Measurements from ENCODE around the gene CPTP. TPM values are rescaled to one million over a fixed set of nuclear protein-coding genes. Genes with fewer than 3 reads are reported as not detected.

CPTP gene
- total RNA-seq, 2 donors from 2014 or later, result 18.0 to 22.8 TPM

- Mint-ChIP-seq H3K27ac (no peak overlapping the region), H3K4me1 (ENCODE audit: low read depth) (peaks cover 16% of the 10 kb centered on the region), H3K27me3 (ENCODE audit: low read depth) (no peaks in the 10 kb centered on the region), H3K9me3 (no peaks in the 10 kb centered on the region), H3K36me3 (ENCODE audit: insufficient read depth in 2 of 2) (no peaks in the 10 kb centered on the region), H3K4me3 (peak overlapping the region; percentile 87 to 92)
- peak; percentile 71 to 78 for DNase-seq
- peak; percentile 27 to 32 for ATAC-seq (replicated peaks in 1 of 2)
These were observed 19.1 kb upstream of the CPTP start for GRCh38 chr1:1305300-1306069.

GRCh38 chr1:1306070-1306660, 18.4 kb upstream of the CPTP start:
- H3K27ac Mint-ChIP-seq, result no peak overlapping the region
- ATAC-seq (replicated peaks in 1 of 2) (no peak), DNase-seq (peak in 1 of 2 donors; percentile 46)
- no peaks in the 10 kb centered on the region for H3K36me3 Mint-ChIP-seq (ENCODE audit: insufficient read depth in 2 of 2)
- H3K9me3 Mint-ChIP-seq, result no peaks in the 10 kb centered on the region
- no peaks in the 10 kb centered on the region for H3K27me3 Mint-ChIP-seq (ENCODE audit: low read depth)
- peak overlapping the region; percentile 87 to 92 for H3K4me3 Mint-ChIP-seq
- peaks cover 16% of the 10 kb centered on the region for H3K4me1 Mint-ChIP-seq (ENCODE audit: low read depth)

DNA sequence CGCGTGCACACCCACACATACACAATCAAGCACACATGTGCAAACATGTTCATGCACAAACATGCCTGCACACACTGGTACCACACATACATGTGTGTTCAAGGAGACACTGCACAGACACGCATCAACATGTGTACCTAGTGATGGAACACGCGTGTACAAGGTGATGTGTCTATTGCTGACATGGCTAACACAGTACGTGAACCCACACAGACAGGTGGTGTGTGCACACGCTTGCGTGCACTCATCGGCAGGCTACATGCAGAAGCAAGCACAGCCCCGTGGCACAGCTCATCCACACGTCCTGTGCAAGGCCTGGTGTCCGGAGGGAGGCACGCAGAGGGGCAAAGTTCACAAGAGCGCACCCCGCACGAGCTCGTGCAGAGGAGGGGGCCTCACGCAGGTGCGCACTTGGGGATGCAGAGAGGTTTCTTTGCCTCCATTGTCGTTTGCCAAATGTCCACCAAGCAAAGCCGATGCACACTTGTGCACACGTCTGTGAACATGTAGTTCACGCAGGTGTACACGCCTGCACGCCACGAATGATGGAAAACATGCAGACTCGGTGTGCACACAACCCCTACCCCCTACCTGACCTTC, 17.8 kb upstream of the CPTP start:
- peaks cover 16% of the 10 kb centered on the region for H3K4me1 Mint-ChIP-seq (ENCODE audit: low read depth)
- ATAC-seq (replicated peaks in 1 of 2) (no peak), DNase-seq (no peak)
- H3K27me3 Mint-ChIP-seq (ENCODE audit: low read depth), result no peaks in the 10 kb centered on the region
- peak overlapping the region; percentile 87 to 92 for H3K4me3 Mint-ChIP-seq
- H3K27ac Mint-ChIP-seq, result no peak overlapping the region
- H3K36me3 Mint-ChIP-seq (ENCODE audit: insufficient read depth in 2 of 2), result no peaks in the 10 kb centered on the region
- H3K9me3 Mint-ChIP-seq, result no peaks in the 10 kb centered on the region

GRCh38 chr1:1307261-1307922, 17.2 kb upstream of the CPTP start:
- DNase-seq, result no peak
- Mint-ChIP-seq H3K27ac (no peak overlapping the region), H3K4me3 (peak overlapping the region; percentile 87 to 92), H3K4me1 (ENCODE audit: low read depth) (peaks cover 16% of the 10 kb centered on the region), H3K9me3 (no peaks in the 10 kb centered on the region), H3K36me3 (ENCODE audit: insufficient read depth in 2 of 2) (no peaks in the 10 kb centered on the region), H3K27me3 (ENCODE audit: low read depth) (no peaks in the 10 kb centered on the region)
- peak in 1 of 2 donors; percentile 0 for ATAC-seq (replicated peaks in 1 of 2)

DNA sequence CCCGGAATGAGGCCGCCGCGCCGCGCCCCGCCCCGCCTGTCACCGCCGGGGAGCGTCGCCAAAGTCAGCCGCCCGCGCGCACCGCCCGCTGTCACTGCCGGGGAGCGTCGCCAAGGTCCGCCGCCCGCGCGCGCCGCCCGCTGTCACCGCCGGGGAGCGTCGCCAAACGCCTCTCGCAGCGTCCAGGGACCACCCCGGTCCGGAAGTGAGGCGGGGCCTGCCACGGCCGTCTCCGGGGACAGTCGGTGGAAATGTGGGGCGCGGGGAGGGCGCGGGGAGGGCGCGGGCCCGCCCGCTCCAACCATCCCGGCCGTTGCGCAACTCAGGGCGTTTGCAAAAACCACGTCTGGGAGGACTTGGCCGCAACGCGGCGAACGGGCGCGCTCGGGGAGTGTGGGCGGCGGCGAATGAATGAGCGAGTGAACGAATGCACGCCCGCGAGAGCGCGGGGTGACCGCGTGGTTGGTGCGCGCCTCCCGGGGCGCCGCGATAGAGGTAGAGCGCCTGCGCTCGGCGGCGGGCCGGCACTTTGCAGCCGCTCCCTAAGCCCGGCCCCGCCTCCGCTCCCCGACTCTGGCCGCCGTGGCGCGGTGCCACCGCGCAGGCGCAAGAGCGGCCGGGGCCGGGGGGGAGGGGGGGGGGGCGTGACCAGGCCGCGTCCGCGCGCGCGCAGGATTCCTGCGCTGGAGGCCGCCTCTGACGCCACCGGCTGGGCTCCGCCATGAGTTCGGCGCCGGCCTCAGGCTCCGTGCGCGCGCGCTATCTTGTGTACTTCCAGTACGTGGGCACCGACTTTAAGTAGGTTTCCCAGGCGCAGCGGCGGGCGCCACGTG, 16.5 kb upstream of the CPTP start, which contains the start of the genes ACAP3 and PUSL1:
Gene ACAP3, minus strand, starts transcription at position 8 of the 833 bp plus-strand sequence. CDS start 115 bp downstream, outside the sequence.
Gene PUSL1, plus strand, starts transcription at position 675 of the 833 bp plus-strand sequence. Its CDS starts 47 bp downstream, at position 722.
- Mint-ChIP-seq H3K4me3 (peak within 1 kb of the TSS; percentile 87 to 92), H3K27ac (no peak within 1 kb of the TSS), H3K27me3 (ENCODE audit: low read depth) (no peaks in the 10 kb centered on the region), H3K4me1 (ENCODE audit: low read depth) (peaks cover 16% of the 10 kb centered on the region), H3K9me3 (no peaks in the 10 kb centered on the region), H3K36me3 (ENCODE audit: insufficient read depth in 2 of 2) (no peaks in the 10 kb centered on the region)
- peak; percentile 92 to 93 for DNase-seq
- peak; percentile 81 to 83 for ATAC-seq (replicated peaks in 1 of 2)

- Mint-ChIP-seq H3K27me3 (ENCODE audit: low read depth) (no peaks in the 10 kb centered on the region), H3K27ac (no peak overlapping the region), H3K4me1 (ENCODE audit: low read depth) (peaks cover 16% of the 10 kb centered on the region), H3K36me3 (ENCODE audit: insufficient read depth in 2 of 2) (peaks cover 0 to 1% of the 10 kb centered on the region in 2 donors), H3K9me3 (no peaks in the 10 kb centered on the region), H3K4me3 (peak overlapping the region; percentile 78 to 87)
- no peak for ATAC-seq (replicated peaks in 1 of 2)
- no peak for DNase-seq
These were observed 15.8 kb upstream of the CPTP start for GRCh38 chr1:1308756-1309250.

DNA sequence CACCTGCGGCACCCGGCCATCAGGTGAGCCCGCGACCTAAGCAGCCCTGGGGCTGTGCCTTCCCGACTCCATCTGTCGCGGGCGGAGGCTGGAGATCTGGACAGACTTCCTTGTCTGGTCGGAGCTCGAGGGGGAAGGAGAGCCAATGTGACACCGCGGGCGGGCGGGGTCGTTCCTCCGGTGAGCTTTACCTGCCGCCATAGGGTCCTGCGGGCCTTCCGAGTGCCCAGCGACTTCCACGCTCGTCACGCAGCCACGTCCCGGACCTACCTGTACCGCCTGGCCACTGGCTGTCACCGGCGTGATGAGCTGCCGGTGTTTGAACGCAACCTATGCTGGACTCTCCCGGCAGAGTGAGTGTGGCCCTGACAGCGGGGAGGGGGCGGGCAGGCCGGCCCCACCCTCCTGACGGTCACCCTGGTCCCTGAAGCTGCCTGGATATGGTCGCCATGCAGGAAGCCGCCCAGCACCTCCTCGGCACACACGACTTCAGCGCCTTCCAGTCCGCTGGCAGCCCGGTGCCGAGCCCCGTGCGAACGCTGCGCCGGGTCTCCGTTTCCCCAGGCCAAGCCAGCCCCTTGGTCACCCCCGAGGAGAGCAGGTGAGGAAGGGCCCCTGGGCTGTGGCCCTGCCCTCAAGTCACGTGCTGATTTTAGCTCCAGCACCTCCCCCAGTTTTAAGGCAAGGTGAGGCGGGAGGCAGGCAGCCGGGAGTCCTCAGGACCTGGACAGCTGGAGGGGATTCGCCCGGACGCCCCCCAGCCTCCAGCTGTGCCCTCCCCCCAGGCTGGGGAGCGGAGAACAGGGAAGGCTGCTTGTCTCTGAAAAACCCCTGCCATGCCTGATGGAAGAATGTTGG, 15.1 kb upstream of the CPTP start:
- no peak overlapping the region for H3K27ac Mint-ChIP-seq

DNA sequence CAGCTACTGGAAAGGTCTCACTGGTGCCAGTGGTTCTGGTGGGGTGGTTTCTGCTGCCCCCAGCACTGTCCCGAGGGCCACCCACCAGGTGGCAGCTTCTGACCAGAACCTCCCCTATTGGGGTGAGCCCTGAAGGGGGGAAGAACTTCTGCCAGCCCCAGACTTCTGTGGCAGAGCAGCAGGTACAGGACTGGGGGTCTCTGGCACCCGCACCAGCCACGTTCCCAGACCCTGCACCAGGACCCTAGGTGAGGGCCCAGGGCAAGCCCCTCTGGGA, 14.6 kb upstream of the CPTP start:
- DNase-seq (no peak), ATAC-seq (replicated peaks in 1 of 2) (no peak)
- Mint-ChIP-seq H3K27me3 (ENCODE audit: low read depth) (no peaks in the 10 kb centered on the region), H3K4me3 (peak overlapping the region; percentile 78), H3K9me3 (no peaks in the 10 kb centered on the region), H3K27ac (no peak overlapping the region), H3K36me3 (ENCODE audit: insufficient read depth in 2 of 2) (peaks cover 0 to 1% of the 10 kb centered on the region in 2 donors), H3K4me1 (ENCODE audit: low read depth) (peaks cover 16% of the 10 kb centered on the region)

More for the DNA sequence above, 15.1 kb upstream of the CPTP start:
- no peaks in the 10 kb centered on the region for H3K9me3 Mint-ChIP-seq
- H3K27me3 Mint-ChIP-seq (ENCODE audit: low read depth), result no peaks in the 10 kb centered on the region
- DNase-seq (peak in 1 of 2 donors; percentile 28), ATAC-seq (replicated peaks in 1 of 2) (no peak)
- peak overlapping the region; percentile 78 for H3K4me3 Mint-ChIP-seq
- H3K4me1 Mint-ChIP-seq (ENCODE audit: low read depth), result peaks cover 16% of the 10 kb centered on the region
- peaks cover 0 to 1% of the 10 kb centered on the region in 2 donors for H3K36me3 Mint-ChIP-seq (ENCODE audit: insufficient read depth in 2 of 2)

DNA sequence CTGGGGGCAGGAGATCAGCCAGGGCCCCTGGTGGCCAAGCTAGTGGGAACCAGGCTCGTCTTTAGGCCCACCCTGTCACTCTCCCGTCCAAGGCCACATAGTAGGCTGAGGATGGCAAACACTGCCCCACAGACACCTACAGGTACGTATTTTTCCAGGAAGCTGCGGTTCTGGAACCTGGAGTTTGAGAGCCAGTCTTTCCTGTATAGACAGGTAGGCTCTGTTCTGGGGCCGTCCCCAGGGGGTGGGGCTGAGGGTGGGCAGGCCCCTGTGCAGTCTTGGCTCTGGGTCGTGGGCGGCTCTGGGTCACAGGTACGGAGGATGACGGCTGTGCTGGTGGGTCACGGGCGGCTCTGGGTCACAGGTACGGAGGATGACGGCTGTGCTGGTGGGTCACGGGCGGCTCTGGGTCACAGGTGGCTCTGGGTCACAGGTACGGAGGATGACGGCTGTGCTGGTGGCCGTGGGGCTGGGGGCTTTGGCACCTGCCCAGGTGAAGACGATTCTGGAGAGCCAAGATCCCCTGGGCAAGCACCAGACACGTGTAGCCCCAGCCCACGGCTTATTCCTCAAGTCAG, 14.0 kb upstream of the CPTP start:
- Mint-ChIP-seq H3K27ac (no peak overlapping the region), H3K27me3 (ENCODE audit: low read depth) (no peaks in the 10 kb centered on the region), H3K4me3 (peak overlapping the region; percentile 32 to 78), H3K36me3 (ENCODE audit: insufficient read depth in 2 of 2) (peaks cover 0 to 1% of the 10 kb centered on the region in 2 donors), H3K4me1 (ENCODE audit: low read depth) (peaks cover 15% of the 10 kb centered on the region), H3K9me3 (no peaks in the 10 kb centered on the region)
- DNase-seq, result no peak
- no peak for ATAC-seq (replicated peaks in 1 of 2)

DNA sequence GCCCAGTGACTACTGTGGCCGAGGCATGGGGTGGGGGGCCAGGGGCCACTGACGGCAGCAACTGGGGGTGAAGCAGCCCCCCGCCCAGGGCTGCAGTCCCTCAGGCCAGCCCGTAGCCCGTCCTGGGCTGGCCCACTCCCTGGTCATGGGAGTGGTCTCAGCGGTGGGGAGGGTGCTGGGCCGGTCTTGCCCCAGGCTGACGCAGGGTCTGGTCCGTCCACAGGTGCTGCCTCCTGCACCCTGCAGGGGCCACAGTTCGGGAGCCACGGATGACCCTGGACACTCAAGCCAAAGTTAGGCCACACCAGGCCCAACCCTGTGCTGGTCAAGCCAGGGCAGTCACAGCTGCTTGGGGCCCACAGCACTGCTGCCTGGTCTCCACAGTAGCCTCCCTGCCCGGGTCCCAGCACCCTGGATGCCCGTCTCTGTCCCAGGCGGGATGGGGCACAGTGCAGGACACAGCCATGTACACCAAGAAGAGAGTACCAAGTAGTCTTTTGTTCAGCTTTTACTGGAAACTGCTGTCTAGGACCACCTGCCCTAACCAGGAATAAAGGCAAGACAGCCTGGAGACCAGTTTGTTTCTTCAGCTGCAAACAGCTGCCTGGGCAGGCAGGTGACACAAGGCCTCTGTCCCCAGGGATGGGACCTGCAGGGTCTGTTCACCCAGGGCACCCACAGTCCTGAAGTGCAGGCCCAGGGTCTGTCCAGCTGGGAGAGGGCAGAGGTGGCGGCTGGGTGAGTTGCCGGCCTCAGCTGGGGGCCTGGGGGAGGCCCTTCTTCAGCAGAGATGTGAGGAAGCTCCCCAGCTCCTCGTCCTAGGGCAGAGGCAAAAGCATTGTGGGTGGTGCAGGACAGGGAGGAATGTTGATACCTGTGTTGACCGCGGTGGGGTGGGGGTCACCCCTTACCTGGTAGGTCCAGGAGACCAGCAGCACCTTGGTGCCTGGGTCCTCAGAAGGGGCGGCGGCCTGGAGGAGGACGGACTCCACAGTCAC, 13.2 kb upstream of the CPTP start:
- no peak for DNase-seq
- Mint-ChIP-seq H3K36me3 (ENCODE audit: insufficient read depth in 2 of 2) (peaks cover 0 to 1% of the 10 kb centered on the region in 2 donors), H3K27ac (no peak overlapping the region), H3K9me3 (no peaks in the 10 kb centered on the region), H3K27me3 (ENCODE audit: low read depth) (no peaks in the 10 kb centered on the region), H3K4me1 (ENCODE audit: low read depth) (peaks cover 7% of the 10 kb centered on the region), H3K4me3 (no peak overlapping the region)
- no peak for ATAC-seq (replicated peaks in 1 of 2)

All from activated T-cell treated with anti-CD3 and anti-CD28 coated beads, Interleukin-2, amount 50 U/mL, for 72 hours (primary cell).